HepG2 (cell line): ENCODE measurements around the gene U2AF2. TPM values are rescaled to one million over a fixed set of nuclear protein-coding genes. Genes with fewer than 3 reads are reported as not detected.

Source experiments
- BCL3 ChIP-seq: sonication (generic); formaldehyde crosslinking; IDR thresholded peaks from 2 replicates; pipeline ENCODE4 v1.5.1; 2020; ENCODE audit warnings: mild to moderate bottlenecking, missing genetic modification reagents, moderate library complexity
- DZIP1 ChIP-seq: sonication (generic); formaldehyde crosslinking; IDR thresholded peaks from 2 replicates; pipeline ENCODE4 v1.5.0; 2020; ENCODE audit warnings: mild to moderate bottlenecking, missing genetic modification reagents
- ELF3 ChIP-seq: IDR thresholded peaks from 2 replicates; pipeline ENCODE4 v1.6.1; 2016; ENCODE audit warnings: missing genetic modification reagents, missing compliant biosample characterization
- HCFC1 ChIP-seq: fragments of 150-350 bp; IDR thresholded peaks from 2 replicates; pipeline ENCODE4 v1.6.1; 2014; ENCODE audit warnings: low read depth, low read length
- NFKBIZ ChIP-seq: IDR thresholded peaks from 2 replicates; pipeline ENCODE4 v1.6.1; 2018; ENCODE audit warnings: missing genetic modification reagents, missing compliant biosample characterization
- SP1 ChIP-seq, 2 experiments: fragments of 450-650 bp in 1 of 2; sonication (generic) in 1 of 2; formaldehyde crosslinking in 1 of 2; IDR thresholded peaks; 2 replicates each; pipeline versions ENCODE4 v1.4.0 to v1.6.1; 2016 to 2020; ENCODE audit warnings: missing genetic modification reagents in 1 of 2
- SPEN ChIP-seq: sonication (generic); formaldehyde crosslinking; IDR thresholded peaks from 2 replicates; pipeline ENCODE4 v1.5.1; 2020; ENCODE audit warnings: low read depth, mild to moderate bottlenecking, missing genetic modification reagents
- TFDP1 ChIP-seq: IDR thresholded peaks from 2 replicates; pipeline ENCODE4 v1.6.1; 2016; ENCODE audit warnings: missing compliant biosample characterization, missing genetic modification reagents, borderline replicate concordance
- ZNF263 ChIP-seq: sonication (generic); formaldehyde crosslinking; IDR thresholded peaks from 2 replicates; pipeline ENCODE4 v1.4.0; 2020; ENCODE audit warnings: missing genetic modification reagents
- ZNF451 ChIP-seq: sonication (generic); formaldehyde crosslinking; IDR thresholded peaks from 2 replicates; pipeline ENCODE4 v1.5.0; 2020; ENCODE audit warnings: mild to moderate bottlenecking, missing genetic modification reagents
- ZNF496 ChIP-seq: sonication (generic); formaldehyde crosslinking; IDR thresholded peaks from 2 replicates; pipeline ENCODE4 v1.8.1; 2023; ENCODE audit warnings: mild to moderate bottlenecking, moderate library complexity, missing genetic modification reagents; ENCODE audit not compliant: insufficient replicate concordance
- ZNF543 ChIP-seq: sonication (generic); formaldehyde crosslinking; IDR thresholded peaks from 2 replicates; pipeline ENCODE4 v1.4.0; 2020; ENCODE audit warnings: mild to moderate bottlenecking, missing genetic modification reagents
- ZNF646 ChIP-seq: sonication (generic); formaldehyde crosslinking; IDR thresholded peaks from 2 replicates; pipeline ENCODE4 v1.9.0; 2021; ENCODE audit warnings: mild to moderate bottlenecking, missing genetic modification reagents
- ZNF724P ChIP-seq: sonication (generic); formaldehyde crosslinking; IDR thresholded peaks from 2 replicates; pipeline ENCODE4 v1.8.0; 2022; ENCODE audit warnings: missing genetic modification reagents, borderline replicate concordance
- ZNF768 ChIP-seq: sonication (generic); formaldehyde crosslinking; IDR thresholded peaks from 2 replicates; pipeline ENCODE4 v1.4.0; 2020; ENCODE audit warnings: missing genetic modification reagents
- polyA plus RNA-seq, 8 experiments: library from polyadenylated mRNA; depleted of rRNA in 3 of 8; stranded (reverse) in 7 of 8; unstranded in 1 of 8; fragments of >200 nt; fragmentation: Illumina TruSeq in 4 of 8; extraction: Trizol in 4 of 8; gene quantifications; 2 replicates each; pipeline versions ENCODE4 v1.2.1 to v1.2.3, GENCODE V29; 2011 to 2016; ENCODE audit warnings: low read depth in 4 of 8, missing spikeins in 1 of 8, mixed read lengths in 1 of 8; ENCODE audit not compliant: insufficient read depth in 1 of 8
- total RNA-seq, 5 experiments: library from RNA; depleted of rRNA; stranded (reverse); fragments of >200 nt; fragmentation: Illumina TruSeq; extraction: Trizol; gene quantifications; 2 replicates each; pipeline ENCODE4 v1.2.3, GENCODE V29; 2016; ENCODE audit warnings: low read depth in 1 of 5

The U2AF2 gene
- total and polyA plus RNA-seq, 2 of the 13 experiments (the other 11 are each of a cell fraction or from before 2014, with no cell fraction given) = 84.3 to 124 TPM

- TF ChIP-seq TFDP1 (no peak; the same call in none of the 2 replicates), SP1 (IDR thresholded peaks at IDR 0.05) (no peak), SP1 (CRISPR knock-in tag; IDR thresholded peaks at IDR 0.05) (no peak), ELF3 (no peak), ZNF724P (CRISPR knock-in tag) (0 out of 2 replicates have a peak, but pooled peaks have one; percentile 8), ZNF496 (CRISPR knock-in tag) (no peak), ZNF451 (CRISPR knock-in tag) (no peak), ZNF543 (CRISPR knock-in tag) (peak; percentile 35; the same call in 1 of the 2 replicates), ZNF768 (CRISPR knock-in tag) (peak; percentile 32; the same call in 1 of the 2 replicates), ZNF646 (CRISPR knock-in tag) (no peak), ZNF263 (CRISPR knock-in tag) (0 out of 2 replicates have a peak, but pooled peaks have one; percentile 6), HCFC1 (peak; percentile 37; the same call in 1 of the 2 replicates), SPEN (CRISPR knock-in tag) (peak; percentile 86), NFKBIZ (CRISPR knock-in tag) (no peak), DZIP1 (CRISPR knock-in tag) (no peak), BCL3 (CRISPR knock-in tag) (0 out of 2 replicates have a peak, but pooled peaks have one; percentile 5)
Observed at GRCh38 chr19:55640577-55641425, 14.0 kb upstream of the U2AF2 start, which contains the start of gene ZNF580 (continued).
